Measurements from ENCODE around the gene RFNG. TPM values are rescaled to one million over a fixed set of nuclear protein-coding genes. Genes with fewer than 3 reads are reported as not detected.

The RFNG gene
- total RNA-seq, 1 donor from 2014 or later = 40.2 TPM

DNA sequence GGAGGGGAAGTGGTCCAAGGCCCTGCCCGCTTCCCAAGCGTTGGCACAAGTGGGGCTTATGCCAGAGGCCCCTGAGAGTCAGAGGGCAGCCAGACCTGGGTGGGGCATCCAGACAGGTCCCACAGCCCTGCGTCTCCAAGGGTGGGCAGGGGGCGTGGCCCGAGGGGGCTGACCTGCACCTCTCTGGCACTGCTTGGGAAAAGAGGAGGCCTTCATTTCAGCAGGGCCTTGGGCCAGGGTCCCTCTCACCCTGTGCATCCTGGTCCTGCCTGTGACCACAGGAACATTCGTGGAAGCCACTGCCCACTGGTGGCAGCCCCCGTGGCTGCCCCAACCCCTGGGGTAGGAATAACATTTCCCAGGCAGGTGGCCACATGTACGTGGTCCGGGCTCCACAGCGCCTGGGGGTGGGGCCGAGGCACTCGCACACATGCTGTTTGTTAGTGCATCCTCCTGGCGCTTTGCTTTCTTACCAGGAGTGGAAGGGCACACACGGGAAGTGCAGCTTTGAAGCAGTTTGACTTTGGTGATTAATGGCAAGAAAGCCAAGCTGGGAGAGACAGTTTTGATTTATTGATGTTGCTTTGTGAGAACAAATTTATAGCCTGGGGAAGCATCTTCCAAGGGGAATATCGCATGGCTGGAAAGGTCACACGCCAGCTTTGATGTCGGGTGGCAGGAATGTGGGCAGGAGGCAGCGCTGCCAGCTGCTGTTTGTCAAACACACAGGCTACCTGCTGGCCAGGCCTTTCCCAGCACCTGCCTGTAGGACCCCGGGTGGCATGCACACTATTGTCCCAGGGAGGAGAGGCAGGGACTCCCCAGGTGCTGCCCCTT, 33.2 kb downstream of the RFNG start:
- Histone ChIP-seq H3K4me2 (ENCODE audit: low read length) (no peak overlapping the region), H3K79me2 (ENCODE audit: insufficient read depth, low read length) (peaks cover 15% of the 10 kb centered on the region), H3K27ac (ENCODE audit: low read depth, low read length) (no peak overlapping the region), H4K20me1 (ENCODE audit: insufficient read depth, low read length) (peaks cover 27% of the 10 kb centered on the region), H3K4me3 (ENCODE audit: insufficient read depth, low read depth, low read length) (no peak overlapping the region), H2AFZ (ENCODE audit: low read depth, low read length) (no peak overlapping the region), H3K9ac (ENCODE audit: low read length) (no peak overlapping the region), H3K4me1 (ENCODE audit: insufficient read depth, low read length) (peaks cover 16% of the 10 kb centered on the region), H3K27me3 (ENCODE audit: insufficient read depth, low read length) (no peaks in the 10 kb centered on the region), H3K9me3 (ENCODE audit: insufficient read depth, low read depth, low read length) (no peaks in the 10 kb centered on the region), H3K36me3 (ENCODE audit: insufficient read depth, low read length) (no peaks in the 10 kb centered on the region)
- DNase-seq (ENCODE audit: low read depth) (no peak), FAIRE-seq (no peak)
- H3K9me3 Mint-ChIP-seq (ENCODE audit: unreplicated experiment) = no peaks in the 10 kb centered on the region
- no peaks in the 10 kb centered on the region for H3K27me3 Mint-ChIP-seq (ENCODE audit: low read depth, unreplicated experiment)
- no peaks in the 10 kb centered on the region for H3K36me3 Mint-ChIP-seq (ENCODE audit: low read depth, unreplicated experiment)
- TF ChIP-seq EZH2 (IDR thresholded peaks at IDR 0.05; ENCODE audit: insufficient read depth, low read length) = no peak
- TF ChIP-seq, protein P1, sequence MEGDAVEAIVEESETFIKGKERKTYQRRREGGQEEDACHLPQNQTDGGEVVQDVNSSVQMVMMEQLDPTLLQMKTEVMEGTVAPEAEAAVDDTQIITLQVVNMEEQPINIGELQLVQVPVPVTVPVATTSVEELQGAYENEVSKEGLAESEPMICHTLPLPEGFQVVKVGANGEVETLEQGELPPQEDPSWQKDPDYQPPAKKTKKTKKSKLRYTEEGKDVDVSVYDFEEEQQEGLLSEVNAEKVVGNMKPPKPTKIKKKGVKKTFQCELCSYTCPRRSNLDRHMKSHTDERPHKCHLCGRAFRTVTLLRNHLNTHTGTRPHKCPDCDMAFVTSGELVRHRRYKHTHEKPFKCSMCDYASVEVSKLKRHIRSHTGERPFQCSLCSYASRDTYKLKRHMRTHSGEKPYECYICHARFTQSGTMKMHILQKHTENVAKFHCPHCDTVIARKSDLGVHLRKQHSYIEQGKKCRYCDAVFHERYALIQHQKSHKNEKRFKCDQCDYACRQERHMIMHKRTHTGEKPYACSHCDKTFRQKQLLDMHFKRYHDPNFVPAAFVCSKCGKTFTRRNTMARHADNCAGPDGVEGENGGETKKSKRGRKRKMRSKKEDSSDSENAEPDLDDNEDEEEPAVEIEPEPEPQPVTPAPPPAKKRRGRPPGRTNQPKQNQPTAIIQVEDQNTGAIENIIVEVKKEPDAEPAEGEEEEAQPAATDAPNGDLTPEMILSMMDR (IDR thresholded peaks at IDR 0.05; ENCODE audit: insufficient read depth, low read depth, low read length) = no peak
- no peak overlapping the region for H3K4me3 Mint-ChIP-seq (ENCODE audit: unreplicated experiment)
- H3K4me1 Mint-ChIP-seq (ENCODE audit: low read depth, unreplicated experiment) = no peaks in the 10 kb centered on the region
- no peak overlapping the region for H3K27ac Mint-ChIP-seq (ENCODE audit: unreplicated experiment)

DNA sequence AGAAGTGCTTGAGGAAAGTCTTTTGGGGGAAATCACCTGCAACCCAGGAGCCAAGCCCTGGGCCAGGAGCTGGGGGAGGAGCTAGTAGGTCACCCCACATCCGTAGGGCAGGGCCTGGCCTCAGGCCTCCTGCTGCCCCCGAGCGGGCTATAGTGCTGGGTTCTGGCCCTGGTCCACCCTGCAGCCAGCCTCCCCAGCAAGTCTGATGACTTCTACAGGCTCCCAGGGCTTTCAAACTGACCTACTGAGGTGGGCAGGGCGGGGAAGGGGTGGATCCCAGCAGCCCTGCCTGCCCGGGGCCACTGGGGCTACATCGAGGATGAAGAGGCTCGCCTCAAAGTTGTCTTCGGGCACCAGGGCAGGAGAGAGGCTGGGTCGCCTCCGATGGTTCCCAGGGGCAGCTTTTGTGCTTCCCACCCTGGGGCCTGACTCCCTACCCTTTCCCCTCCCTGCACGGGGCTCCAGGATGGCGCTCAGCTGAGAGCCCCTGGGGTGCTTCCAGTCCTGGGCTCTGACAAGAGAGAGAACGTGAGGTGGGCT, 33.9 kb downstream of the RFNG start:
- no peak for FAIRE-seq
- H3K9me3 Mint-ChIP-seq (ENCODE audit: unreplicated experiment) = no peaks in the 10 kb centered on the region
- peaks cover 27% of the 10 kb centered on the region for H4K20me1 ChIP-seq (ENCODE audit: insufficient read depth, low read length)

More for the DNA sequence above, 33.9 kb downstream of the RFNG start:
- Histone ChIP-seq H3K27ac (ENCODE audit: low read depth, low read length) (no peak overlapping the region), H3K9ac (ENCODE audit: low read length) (no peak overlapping the region), H3K36me3 (ENCODE audit: insufficient read depth, low read length) (no peaks in the 10 kb centered on the region), H2AFZ (ENCODE audit: low read depth, low read length) (no peak overlapping the region), H3K27me3 (ENCODE audit: insufficient read depth, low read length) (no peaks in the 10 kb centered on the region), H3K4me2 (ENCODE audit: low read length) (no peak overlapping the region), H3K9me3 (ENCODE audit: insufficient read depth, low read depth, low read length) (no peaks in the 10 kb centered on the region), H3K4me3 (ENCODE audit: insufficient read depth, low read depth, low read length) (no peak overlapping the region), H3K4me1 (ENCODE audit: insufficient read depth, low read length) (peaks cover 16% of the 10 kb centered on the region), H3K79me2 (ENCODE audit: insufficient read depth, low read length) (peaks cover 15% of the 10 kb centered on the region)
- Mint-ChIP-seq H3K4me1 (ENCODE audit: low read depth, unreplicated experiment) (no peaks in the 10 kb centered on the region), H3K27me3 (ENCODE audit: low read depth, unreplicated experiment) (no peaks in the 10 kb centered on the region), H3K36me3 (ENCODE audit: low read depth, unreplicated experiment) (no peaks in the 10 kb centered on the region), H3K4me3 (ENCODE audit: unreplicated experiment) (no peak overlapping the region), H3K27ac (ENCODE audit: unreplicated experiment) (no peak overlapping the region)
- no peak for TF ChIP-seq EZH2 (IDR thresholded peaks at IDR 0.05; ENCODE audit: insufficient read depth, low read length)
- TF ChIP-seq, protein P1 (IDR thresholded peaks at IDR 0.05; ENCODE audit: insufficient read depth, low read depth, low read length) = no peak
- DNase-seq (ENCODE audit: low read depth) = no peak
